Activated CD4-positive, alpha-beta T cell treated with anti-CD3 and anti-CD28 coated beads, Interleukin-2, amount 50 U/mL, for 16 hours (primary cell): ENCODE results near the gene TNFAIP8L1.
"Not testable (repeated sequence)": the region's sequence is repeated elsewhere in the genome, so short reads cannot be mapped to it uniquely, and the experiment has no call there.

Source experiments
- DNase-seq: peaks from one replicate; pipeline ENCODE4 v3.0.0-alpha.2; 2020

TNFAIP8L1 gene

DNA sequence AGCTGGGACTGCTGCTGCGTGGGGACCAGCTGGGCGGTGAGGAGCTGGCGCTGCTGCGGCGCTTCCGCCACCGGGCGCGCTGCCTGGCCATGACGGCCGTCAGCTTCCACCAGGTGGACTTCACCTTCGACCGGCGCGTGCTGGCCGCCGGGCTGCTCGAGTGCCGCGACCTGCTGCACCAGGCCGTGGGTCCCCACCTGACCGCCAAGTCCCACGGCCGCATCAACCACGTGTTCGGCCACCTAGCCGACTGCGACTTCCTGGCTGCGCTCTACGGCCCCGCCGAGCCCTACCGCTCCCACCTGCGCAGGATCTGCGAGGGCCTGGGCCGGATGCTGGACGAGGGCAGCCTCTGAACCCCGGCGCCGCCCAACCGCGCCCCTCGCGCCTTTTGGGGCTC lies 12.8 kb downstream of the TNFAIP8L1 start:
- no peak for DNase-seq

DNA sequence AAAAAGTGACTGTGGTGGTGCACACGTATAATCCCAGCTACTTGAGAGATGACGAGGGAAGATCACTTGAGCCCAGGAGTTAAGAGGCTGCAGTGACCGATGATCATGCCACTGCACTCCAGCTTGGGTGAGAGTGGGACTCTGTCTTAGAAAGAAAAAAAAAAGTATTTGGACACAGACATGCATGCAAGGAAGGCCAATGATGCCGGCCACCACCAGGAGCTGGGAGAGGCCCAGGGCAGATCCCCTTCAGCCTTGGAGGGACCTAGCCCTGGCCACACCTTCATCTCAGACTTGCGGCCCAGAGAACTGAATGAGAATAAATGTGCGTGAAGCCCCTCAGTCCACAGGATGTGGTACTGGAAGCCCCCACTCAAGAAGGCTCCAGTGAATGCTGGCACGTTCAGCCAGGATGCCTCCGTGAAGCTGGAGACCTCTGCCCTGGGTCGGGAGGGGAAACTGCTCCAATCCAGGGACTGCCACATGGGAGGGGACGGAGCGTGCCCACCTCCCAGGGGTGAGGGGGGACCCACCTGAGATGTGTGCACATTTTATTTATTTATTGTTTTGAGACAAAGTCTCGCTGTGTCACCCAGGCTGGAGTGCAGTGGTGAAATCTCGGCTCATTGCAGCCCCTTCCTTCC lies 14.6 kb downstream of the TNFAIP8L1 start:
- no peak for DNase-seq

DNA sequence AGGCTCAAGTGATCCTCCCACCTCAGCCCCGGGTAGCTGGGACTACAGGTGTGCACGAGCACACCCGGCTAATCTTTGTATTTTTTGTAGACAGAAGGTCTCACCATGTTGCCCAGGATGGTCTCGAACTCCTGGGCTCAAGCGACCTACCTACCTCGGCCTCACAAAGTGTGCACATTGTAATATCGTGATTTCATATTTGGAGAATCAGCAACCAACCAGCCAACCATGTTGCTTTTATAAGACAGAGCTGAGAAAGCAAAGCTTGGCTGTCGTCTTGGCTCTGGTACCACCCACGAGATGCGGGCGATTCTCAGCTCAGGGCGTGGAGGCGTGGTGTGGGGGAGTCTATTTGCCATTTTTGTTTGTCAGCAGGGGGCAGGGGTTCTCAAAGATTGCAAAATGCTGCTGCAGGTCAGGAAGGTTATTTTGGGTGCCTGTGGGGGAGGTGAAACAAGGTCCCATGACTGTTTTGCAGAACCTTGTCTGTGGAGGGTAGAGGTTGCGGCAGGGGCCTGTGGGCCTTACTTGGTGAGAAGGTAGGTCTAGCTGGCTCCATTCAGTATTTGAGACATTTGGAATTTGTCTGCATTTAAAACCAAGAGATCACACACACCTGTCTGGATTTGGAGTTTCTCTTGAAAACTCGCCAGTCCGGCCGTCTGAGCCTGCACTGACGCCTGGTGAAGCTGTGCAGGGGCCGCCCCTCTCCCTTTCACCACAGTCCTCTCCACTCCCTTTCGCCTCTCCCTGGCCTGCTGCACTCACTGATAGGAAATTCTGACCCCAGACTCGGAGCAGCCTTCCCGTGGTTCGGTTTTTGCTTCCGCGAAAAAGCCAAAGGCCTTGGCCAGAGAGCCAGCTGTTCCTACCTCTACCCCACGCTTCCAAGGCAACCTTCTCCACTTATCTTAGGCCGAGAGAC lies 15.4 kb downstream of the TNFAIP8L1 start:
- DNase-seq, result no peak

GRCh38 chr19:4656102-4656501 lies 16.8 kb downstream of the TNFAIP8L1 start:
- DNase-seq, result no peak

GRCh38 chr19:4657262-4657661 lies 17.9 kb downstream of the TNFAIP8L1 start:
- DNase-seq, result no peak

GRCh38 chr19:4657835-4658234 lies 18.5 kb downstream of the TNFAIP8L1 start:
- no peak for DNase-seq

- no peak for DNase-seq
Measured at GRCh38 chr19:4660181-4660791, 21.0 kb downstream of the TNFAIP8L1 start.

- peak; percentile 16 for DNase-seq
Measured at GRCh38 chr19:4660993-4661392, 21.7 kb downstream of the TNFAIP8L1 start.

DNA sequence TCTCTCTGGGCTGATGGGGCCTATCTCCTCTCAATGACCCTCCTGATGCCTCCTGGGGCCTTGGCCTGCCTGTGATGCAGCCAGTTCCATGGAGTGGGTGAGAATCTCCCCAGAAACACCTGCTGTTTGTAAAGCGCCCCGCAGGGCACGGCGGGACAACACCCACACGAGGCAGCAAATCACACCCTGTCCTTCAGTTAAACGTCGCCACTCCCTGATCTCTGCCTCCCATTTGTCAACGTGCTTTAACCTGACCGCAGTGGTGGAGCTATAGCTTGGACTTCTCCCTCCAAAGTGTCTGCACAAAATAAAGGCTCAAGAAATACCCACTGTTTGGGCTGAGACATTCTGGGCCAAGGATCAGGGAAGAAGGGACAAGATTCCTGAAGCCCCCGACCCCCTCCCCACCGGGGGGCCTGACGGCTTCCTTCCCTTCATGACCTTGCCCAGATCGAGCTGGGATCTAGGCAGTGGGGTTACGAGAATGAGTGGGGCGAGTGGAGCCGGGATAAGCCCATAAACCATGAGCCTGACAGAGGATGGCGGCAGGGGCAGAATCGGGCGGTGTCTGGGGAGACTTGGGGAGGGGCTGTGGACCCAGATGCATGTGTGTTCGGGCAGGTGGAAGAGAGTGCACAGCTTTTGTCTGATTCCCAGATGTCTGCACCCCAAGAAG lies 22.8 kb downstream of the TNFAIP8L1 start:
- no peak for DNase-seq

GRCh38 chr19:4662812-4663211 lies 23.5 kb downstream of the TNFAIP8L1 start:
- no peak for DNase-seq

DNA sequence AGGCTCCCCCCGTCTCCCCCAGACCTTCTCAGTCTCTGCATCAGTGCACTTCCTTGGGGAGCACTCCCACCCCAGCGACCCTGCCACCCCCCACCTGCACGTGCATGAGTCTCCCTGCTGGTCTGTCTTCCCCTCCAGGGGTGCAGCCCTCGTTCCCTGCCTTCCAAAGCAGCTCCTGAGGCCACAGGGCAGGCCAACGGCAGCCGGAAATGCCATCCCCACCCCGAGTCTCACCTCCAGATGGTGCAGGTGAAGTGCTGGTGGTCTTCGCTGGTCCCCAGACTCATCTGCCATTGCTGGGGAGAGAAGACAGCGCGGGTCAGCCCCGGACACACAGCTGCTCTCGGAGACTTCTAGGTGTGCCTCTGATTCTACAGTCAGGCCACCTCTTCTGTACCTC lies 25.3 kb downstream of the TNFAIP8L1 start:
- DNase-seq, result no peak

DNA sequence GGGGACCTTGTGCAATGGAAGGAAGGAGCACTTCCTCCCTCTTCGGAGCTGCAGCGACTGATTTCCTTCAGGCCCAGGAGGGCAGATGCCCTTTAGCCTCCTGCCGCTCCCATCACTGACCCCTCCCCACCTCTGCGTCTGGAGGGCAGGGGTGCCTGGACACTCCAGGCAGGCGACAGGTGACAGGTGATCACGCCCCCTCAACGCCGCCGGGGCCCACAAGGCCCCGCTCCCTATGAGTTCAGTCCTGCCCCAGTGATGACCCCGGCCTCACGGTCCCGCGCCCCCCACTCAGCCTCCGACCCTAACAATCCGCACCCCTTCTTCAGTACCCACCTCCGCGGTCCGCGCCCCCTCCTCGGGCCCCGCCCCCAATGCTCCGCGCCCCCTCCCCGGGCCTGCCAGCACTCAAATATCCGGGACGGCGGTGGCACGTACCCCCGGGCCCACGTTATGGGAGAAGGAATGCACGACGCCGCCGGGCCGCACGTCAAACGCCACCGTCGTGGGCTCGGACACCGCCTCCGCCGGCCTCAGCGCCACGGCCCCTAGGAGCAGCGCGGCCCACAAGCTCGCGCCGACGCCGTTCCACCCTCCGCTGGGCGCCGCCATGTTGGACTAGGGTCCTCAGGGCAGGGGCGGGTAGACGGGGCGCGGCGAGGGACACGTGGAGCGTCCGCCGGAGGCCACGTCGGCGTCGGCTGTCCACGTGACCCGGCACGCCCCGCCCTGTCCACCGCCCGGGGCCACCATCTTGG lies 30.6 kb downstream of the TNFAIP8L1 start, which contains the start of gene MYDGF:
MYDGF (minus strand) TSS at position 620 of the 758 bp plus-strand sequence; CDS start at position 612, 8 bp downstream.
- DNase-seq, result peak; percentile 95

GRCh38 chr19:4671185-4671851 lies 32.0 kb downstream of the TNFAIP8L1 start:
- no peak for DNase-seq

DNA sequence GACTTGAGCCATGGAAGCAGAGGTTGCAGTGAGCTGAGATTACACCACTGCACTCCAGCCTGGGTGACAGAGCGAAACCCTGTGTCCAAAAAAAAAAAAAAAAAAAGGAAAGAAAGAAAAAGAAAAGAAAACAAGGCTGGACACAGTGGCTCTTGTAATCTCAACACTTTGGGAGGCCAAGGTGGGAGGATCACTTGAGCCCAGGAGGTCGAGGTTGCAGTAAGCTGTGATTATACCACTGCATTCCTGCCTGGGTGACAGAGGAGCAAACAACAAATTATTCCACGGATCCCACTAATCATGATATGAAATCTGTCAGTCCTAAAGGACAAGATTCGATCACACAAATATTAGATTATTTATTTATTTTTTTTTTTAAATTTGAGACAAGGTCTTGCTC lies 33.9 kb downstream of the TNFAIP8L1 start:
- no peak for DNase-seq

- no peak for DNase-seq
Measured at GRCh38 chr19:4673726-4674125, 34.4 kb downstream of the TNFAIP8L1 start.

GRCh38 chr19:4675346-4675745 lies 36.0 kb downstream of the TNFAIP8L1 start:
- DNase-seq, result no peak

DNA sequence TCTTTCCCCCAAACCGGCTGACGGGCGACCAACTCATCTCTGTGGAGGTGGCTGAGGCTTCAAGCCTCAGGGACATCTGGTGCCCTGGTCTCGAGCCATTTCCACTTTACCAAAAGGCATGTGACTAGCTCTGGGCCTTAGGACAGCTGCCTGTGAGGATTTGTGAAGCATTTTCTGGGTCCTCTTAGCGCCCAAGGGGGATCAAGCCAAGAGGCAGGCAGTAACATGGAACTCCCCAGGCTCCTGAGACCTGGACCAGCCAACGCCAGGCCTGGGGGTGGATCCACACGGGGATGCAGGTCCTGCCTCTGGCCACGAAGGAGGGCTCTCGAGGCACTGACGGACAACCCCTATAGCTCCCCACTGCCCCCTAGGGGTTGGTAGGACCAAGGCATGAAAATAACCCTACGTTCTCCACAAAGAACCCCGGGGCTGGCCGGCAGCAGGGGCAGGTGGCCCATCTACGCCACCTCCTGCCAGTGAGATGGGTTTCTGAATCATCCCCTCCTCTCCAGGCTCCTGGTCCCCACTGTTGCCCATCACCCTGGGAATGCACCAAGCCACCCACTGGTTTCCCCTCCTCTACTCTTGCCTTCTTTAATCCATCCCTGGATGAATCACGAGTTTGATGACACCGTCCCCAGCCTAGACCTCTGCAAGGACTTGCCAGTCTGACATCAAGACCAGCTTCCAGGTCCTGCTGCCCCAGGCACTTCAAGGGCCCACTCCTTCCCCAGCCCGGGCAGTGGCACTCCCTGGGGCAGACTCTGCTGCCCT lies 37.8 kb downstream of the TNFAIP8L1 start:
- peak; percentile 39 for DNase-seq

GRCh38 chr19:4678881-4679790 lies 39.8 kb downstream of the TNFAIP8L1 start:
- DNase-seq, result peak; percentile 5

GRCh38 chr19:4680021-4680420 lies 40.7 kb downstream of the TNFAIP8L1 start:
- not testable (repeated sequence) for DNase-seq
